ENCODE results near the gene CFAP65. TPM values are rescaled to one million over a fixed set of nuclear protein-coding genes. Genes with fewer than 3 reads are reported as not detected.

Gene CFAP65
- total and polyA plus RNA-seq, 2 of the 13 experiments (the other 11 are each of a cell fraction or from before 2014, with no cell fraction given), result 0.05 TPM; not detected in 1

- TF ChIP-seq KMT2A (CRISPR knock-in tag; IDR thresholded peaks at IDR 0.05), result no peak
- TF ChIP-seq ZNF224 (CRISPR knock-in tag; IDR thresholded peaks at IDR 0.05), result no peak
- TF ChIP-seq HNRNPUL1 (IDR thresholded peaks at IDR 0.05; ENCODE audit: low read depth, low read length), result no peak
- peak; percentile 76 for TF ChIP-seq HNF1A (IDR thresholded peaks at IDR 0.05; ENCODE audit: low read depth)
- peak; percentile 77; the same call in 1 of the 2 replicates for TF ChIP-seq HNF1A (CRISPR knock-in tag; IDR thresholded peaks at IDR 0.05; ENCODE audit: borderline replicate concordance)
- TF ChIP-seq DNMT1 (CRISPR knock-in tag; IDR thresholded peaks at IDR 0.05), result 0 out of 2 replicates have a peak, but pooled peaks have one; percentile 19
- TF ChIP-seq ZNF263 (CRISPR knock-in tag; IDR thresholded peaks at IDR 0.05), result no peak
- peak; percentile 48; the same call in 1 of the 2 replicates for TF ChIP-seq ZNF7 (CRISPR knock-in tag; IDR thresholded peaks at IDR 0.05)
- peak; percentile 89 for TF ChIP-seq HIVEP1 (CRISPR knock-in tag; IDR thresholded peaks at IDR 0.05)
- TF ChIP-seq MED13 (CRISPR knock-in tag; IDR thresholded peaks at IDR 0.05), result peak; percentile 46; the same call in 1 of the 2 replicates
- peak; percentile 54; the same call in 1 of the 2 replicates for TF ChIP-seq ZNF292 (CRISPR knock-in tag; IDR thresholded peaks at IDR 0.05; ENCODE audit: borderline replicate concordance, low read depth)
- peak; percentile 64 for TF ChIP-seq GATAD2A (CRISPR knock-in tag; IDR thresholded peaks at IDR 0.05)
- TF ChIP-seq ZNF639 (CRISPR knock-in tag; conservative IDR thresholded peaks at IDR 0.05), result 0 out of 2 replicates have a peak, but pooled peaks have one; percentile 54
- TF ChIP-seq PRDM15 (CRISPR knock-in tag; IDR thresholded peaks at IDR 0.05), result peak; percentile 26
- TF ChIP-seq ZMAT3 (CRISPR knock-in tag; conservative IDR thresholded peaks at IDR 0.05), result 0 out of 2 replicates have a peak, but pooled peaks have one; percentile 72
- TF ChIP-seq HNRNPLL (IDR thresholded peaks at IDR 0.05; ENCODE audit: low read depth, low read length, poor library complexity, severe bottlenecking), result peak; percentile 37
- TF ChIP-seq DR1 (CRISPR knock-in tag; IDR thresholded peaks at IDR 0.05), result peak; percentile 95
- 0 out of 2 replicates have a peak, but pooled peaks have one; percentile 22 for TF ChIP-seq ZNF501 (CRISPR knock-in tag; IDR thresholded peaks at IDR 0.05)
- TF ChIP-seq, protein P1, sequence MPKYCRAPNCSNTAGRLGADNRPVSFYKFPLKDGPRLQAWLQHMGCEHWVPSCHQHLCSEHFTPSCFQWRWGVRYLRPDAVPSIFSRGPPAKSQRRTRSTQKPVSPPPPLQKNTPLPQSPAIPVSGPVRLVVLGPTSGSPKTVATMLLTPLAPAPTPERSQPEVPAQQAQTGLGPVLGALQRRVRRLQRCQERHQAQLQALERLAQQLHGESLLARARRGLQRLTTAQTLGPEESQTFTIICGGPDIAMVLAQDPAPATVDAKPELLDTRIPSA (CRISPR knock-in tag; IDR thresholded peaks at IDR 0.05; ENCODE audit: borderline replicate concordance), result peak; percentile 73; the same call in 1 of the 2 replicates
Measured at GRCh38 chr2:219001577-219002394, 39.5 kb downstream of the CFAP65 start (continued).

All from HepG2 (cell line).